ENCODE results near the gene NHLRC3. TPM values are rescaled to one million over a fixed set of nuclear protein-coding genes. Genes with fewer than 3 reads are reported as not detected.
"Not testable (repeated sequence)": the region's sequence is repeated elsewhere in the genome, so short reads cannot be mapped to it uniquely, and the experiment has no call there.

NHLRC3 gene
- total RNA-seq (10 to 100 TPM; 21.9 to 35.9 TPM), polyA plus RNA-seq (10 to 100 TPM in 1 of 2 donors, 1 to 10 TPM in 1; 5.4 to 17.4 TPM)
- long read RNA-seq, donor 1, partial matches to known transcripts: 2 of 8 reads
- long read RNA-seq, donor 1, other reads (novel, unspliced or antisense): 4 of 8 reads
- long read RNA-seq, donor 2, transcript NHLRC3-202 (7 exons, 3,549 nt): major isoform, 5 of 10 reads
- long read RNA-seq, donor 2, partial matches to known transcripts: 1 of 10 reads
- long read RNA-seq, donor 2, other reads (novel, unspliced or antisense): 3 of 10 reads

GRCh38 chr13:39037880-39038568 is at the start of gene NHLRC3, which contains the start of gene PROSER1:
Gene NHLRC3, plus strand, starts transcription at chr13:39038456. Its CDS starts 184 bp downstream, at chr13:39038640.
Gene PROSER1, minus strand, starts transcription at chr13:39038089. Its CDS starts 847 bp downstream, at chr13:39037242.
- Histone ChIP-seq H3K4me1 (ENCODE audit: control insufficient read depth in 1 of 2, insufficient read depth in 2 of 2, low read length in 2 of 2) (no peaks in the 10 kb centered on the region), H3K4me3 (ENCODE audit: low read length in 2 of 2) (peak within 1 kb of the TSS; percentile 78 to 100), H3K27me3 (ENCODE audit: control insufficient read depth in 1 of 2, insufficient read depth in 2 of 2, low read length in 1 of 2) (no peaks in the 10 kb centered on the region), H3K9me3 (ENCODE audit: control insufficient read depth, low read length) (no peaks in the 10 kb centered on the region), H3K27ac (ENCODE audit: low read depth in 1 of 2, low read length in 2 of 2) (peak within 1 kb of the TSS in 1 of 2 donors; percentile 64), H3K36me3 (ENCODE audit: control insufficient read depth in 1 of 2, insufficient read depth in 2 of 2, low read length in 1 of 2) (no peaks in the 10 kb centered on the region)
- intact Hi-C loops (cut with DNase I): loop anchor here in 1 of 2 donors (10.0 kb wide), 1 partner anchor 617 kb away; the partner anchor contains the start of gene COG6
- ATAC-seq (ENCODE audit: low FRiP score): peak; percentile 96
- DNase-seq: peak; percentile 96
- 0% methylated on average over 40 to 41 of the region's 41 CpGs for WGBS, 2 donors

- intact Hi-C loops (cut with DNase I): no loop called here
- Histone ChIP-seq H3K4me3 (ENCODE audit: low read length in 2 of 2) (no peak within 1 kb of the TSS), H3K27me3 (ENCODE audit: control insufficient read depth in 1 of 2, insufficient read depth in 2 of 2, low read length in 1 of 2) (no peaks in the 10 kb centered on the region), H3K9me3 (ENCODE audit: control insufficient read depth, low read length) (no peaks in the 10 kb centered on the region), H3K27ac (ENCODE audit: low read depth in 1 of 2, low read length in 2 of 2) (no peak within 1 kb of the TSS), H3K4me1 (ENCODE audit: control insufficient read depth in 1 of 2, insufficient read depth in 2 of 2, low read length in 2 of 2) (no peaks in the 10 kb centered on the region), H3K36me3 (ENCODE audit: control insufficient read depth in 1 of 2, insufficient read depth in 2 of 2, low read length in 1 of 2) (no peaks in the 10 kb centered on the region)
- ATAC-seq (ENCODE audit: low FRiP score) (no peak), DNase-seq (no peak)
These were observed 47.6 kb upstream of the NHLRC3 start, which contains the start of gene STOML3 for GRCh38 chr13:38990693-38991092. Gene STOML3, minus strand, starts transcription at chr13:38990831. Its CDS starts 110 bp downstream, at chr13:38990721.

GRCh38 chr13:38993381-38993780 is 44.9 kb upstream of the NHLRC3 start:
- no peak for ATAC-seq (ENCODE audit: low FRiP score)
- intact Hi-C loops (cut with DNase I): no loop called here
- no peaks in the 10 kb centered on the region for H3K27me3 ChIP-seq (ENCODE audit: control insufficient read depth in 1 of 2, insufficient read depth in 2 of 2, low read length in 1 of 2)
- H3K9me3 ChIP-seq (ENCODE audit: control insufficient read depth, low read length): no peaks in the 10 kb centered on the region
- no peak for DNase-seq
- H3K27ac ChIP-seq (ENCODE audit: low read depth in 1 of 2, low read length in 2 of 2): no peak overlapping the region
- no peaks in the 10 kb centered on the region for H3K36me3 ChIP-seq (ENCODE audit: control insufficient read depth in 1 of 2, insufficient read depth in 2 of 2, low read length in 1 of 2)
- no peak overlapping the region for H3K4me3 ChIP-seq (ENCODE audit: low read length in 2 of 2)
- WGBS, 2 donors: 17 to 25% methylated on average over 4 of the region's 4 CpGs
- no peaks in the 10 kb centered on the region for H3K4me1 ChIP-seq (ENCODE audit: control insufficient read depth in 1 of 2, insufficient read depth in 2 of 2, low read length in 2 of 2)

GRCh38 chr13:38998739-38999138 is 39.5 kb upstream of the NHLRC3 start:
- 46 to 57% methylated on average over 3 of the region's 3 CpGs for WGBS, 2 donors
- H3K27me3 ChIP-seq (ENCODE audit: control insufficient read depth in 1 of 2, insufficient read depth in 2 of 2, low read length in 1 of 2): no peaks in the 10 kb centered on the region
- DNase-seq (no peak), ATAC-seq (ENCODE audit: low FRiP score) (no peak)
- no peaks in the 10 kb centered on the region for H3K36me3 ChIP-seq (ENCODE audit: control insufficient read depth in 1 of 2, insufficient read depth in 2 of 2, low read length in 1 of 2)
- no peak overlapping the region for H3K4me3 ChIP-seq (ENCODE audit: low read length in 2 of 2)
- intact Hi-C loops (cut with DNase I): no loop called here
- H3K9me3 ChIP-seq (ENCODE audit: control insufficient read depth, low read length): no peaks in the 10 kb centered on the region
- no peak overlapping the region for H3K27ac ChIP-seq (ENCODE audit: low read depth in 1 of 2, low read length in 2 of 2)
- H3K4me1 ChIP-seq (ENCODE audit: control insufficient read depth in 1 of 2, insufficient read depth in 2 of 2, low read length in 2 of 2): no peaks in the 10 kb centered on the region

- H3K27me3 ChIP-seq (ENCODE audit: control insufficient read depth in 1 of 2, insufficient read depth in 2 of 2, low read length in 1 of 2); H3K4me1 ChIP-seq (ENCODE audit: control insufficient read depth in 1 of 2, insufficient read depth in 2 of 2, low read length in 2 of 2); intact Hi-C loops (cut with DNase I); DNase-seq; H3K36me3 ChIP-seq (ENCODE audit: control insufficient read depth in 1 of 2, insufficient read depth in 2 of 2, low read length in 1 of 2); H3K4me3 ChIP-seq (ENCODE audit: low read length in 2 of 2); H3K9me3 ChIP-seq (ENCODE audit: control insufficient read depth, low read length); H3K27ac ChIP-seq (ENCODE audit: low read depth in 1 of 2, low read length in 2 of 2); ATAC-seq (ENCODE audit: low FRiP score): not testable (repeated sequence)
- 80 to 83% methylated on average over 27 to 29 of the region's 29 CpGs for WGBS, 2 donors
These were observed 31.7 kb upstream of the NHLRC3 start for GRCh38 chr13:39006371-39007111.

- WGBS, 2 donors: 69 to 74% methylated on average over 7 of the region's 7 CpGs
- H3K27ac ChIP-seq (ENCODE audit: low read depth in 1 of 2, low read length in 2 of 2): no peak overlapping the region
- H3K36me3 ChIP-seq (ENCODE audit: control insufficient read depth in 1 of 2, insufficient read depth in 2 of 2, low read length in 1 of 2): peaks cover 5 to 20% of the 10 kb centered on the region in 2 donors
- no peak overlapping the region for H3K4me3 ChIP-seq (ENCODE audit: low read length in 2 of 2)
- no peaks in the 10 kb centered on the region for H3K4me1 ChIP-seq (ENCODE audit: control insufficient read depth in 1 of 2, insufficient read depth in 2 of 2, low read length in 2 of 2)
- H3K9me3 ChIP-seq (ENCODE audit: control insufficient read depth, low read length): no peaks in the 10 kb centered on the region
- intact Hi-C loops (cut with DNase I): no loop called here
- ATAC-seq (ENCODE audit: low FRiP score) (no peak), DNase-seq (no peak)
- H3K27me3 ChIP-seq (ENCODE audit: control insufficient read depth in 1 of 2, insufficient read depth in 2 of 2, low read length in 1 of 2): no peaks in the 10 kb centered on the region
These were observed 25.6 kb upstream of the NHLRC3 start for GRCh38 chr13:39012608-39013007.

GRCh38 chr13:39013462-39013861 is 24.8 kb upstream of the NHLRC3 start:
- intact Hi-C loops (cut with DNase I): no loop called here
- H3K27ac ChIP-seq (ENCODE audit: low read depth in 1 of 2, low read length in 2 of 2): no peak overlapping the region
- no peaks in the 10 kb centered on the region for H3K4me1 ChIP-seq (ENCODE audit: control insufficient read depth in 1 of 2, insufficient read depth in 2 of 2, low read length in 2 of 2)
- no peak for ATAC-seq (ENCODE audit: low FRiP score)
- WGBS, 2 donors: 82 to 86% methylated on average over 5 of the region's 5 CpGs
- H3K36me3 ChIP-seq (ENCODE audit: control insufficient read depth in 1 of 2, insufficient read depth in 2 of 2, low read length in 1 of 2): peaks cover 5 to 25% of the 10 kb centered on the region in 2 donors
- H3K9me3 ChIP-seq (ENCODE audit: control insufficient read depth, low read length): no peaks in the 10 kb centered on the region
- DNase-seq: no peak
- no peaks in the 10 kb centered on the region for H3K27me3 ChIP-seq (ENCODE audit: control insufficient read depth in 1 of 2, insufficient read depth in 2 of 2, low read length in 1 of 2)
- no peak overlapping the region for H3K4me3 ChIP-seq (ENCODE audit: low read length in 2 of 2)

- Histone ChIP-seq H3K9me3 (ENCODE audit: control insufficient read depth, low read length) (no peaks in the 10 kb centered on the region), H3K4me3 (ENCODE audit: low read length in 2 of 2) (no peak overlapping the region), H3K4me1 (ENCODE audit: control insufficient read depth in 1 of 2, insufficient read depth in 2 of 2, low read length in 2 of 2) (no peaks in the 10 kb centered on the region), H3K27me3 (ENCODE audit: control insufficient read depth in 1 of 2, insufficient read depth in 2 of 2, low read length in 1 of 2) (no peaks in the 10 kb centered on the region), H3K36me3 (ENCODE audit: control insufficient read depth in 1 of 2, insufficient read depth in 2 of 2, low read length in 1 of 2) (peaks cover 5 to 25% of the 10 kb centered on the region in 2 donors), H3K27ac (ENCODE audit: low read depth in 1 of 2, low read length in 2 of 2) (no peak overlapping the region)
- no peak for ATAC-seq (ENCODE audit: low FRiP score)
- no peak for DNase-seq
- 88 to 89% methylated on average over 1 of the region's 1 CpG for WGBS, 2 donors
- intact Hi-C loops (cut with DNase I): no loop called here
These were observed 22.2 kb upstream of the NHLRC3 start for GRCh38 chr13:39016087-39016486.

Data from aorta (tissue), 5 donors.